GM18526 (cell line): ENCODE results near the gene INHA.

Experiments used
- POLR2A ChIP-seq: IDR thresholded peaks from 3 replicates; pipeline ENCODE4 v1.6.1; 2011; ENCODE audit not compliant: insufficient read length; ENCODE audit errors: extremely low read depth

INHA gene

DNA sequence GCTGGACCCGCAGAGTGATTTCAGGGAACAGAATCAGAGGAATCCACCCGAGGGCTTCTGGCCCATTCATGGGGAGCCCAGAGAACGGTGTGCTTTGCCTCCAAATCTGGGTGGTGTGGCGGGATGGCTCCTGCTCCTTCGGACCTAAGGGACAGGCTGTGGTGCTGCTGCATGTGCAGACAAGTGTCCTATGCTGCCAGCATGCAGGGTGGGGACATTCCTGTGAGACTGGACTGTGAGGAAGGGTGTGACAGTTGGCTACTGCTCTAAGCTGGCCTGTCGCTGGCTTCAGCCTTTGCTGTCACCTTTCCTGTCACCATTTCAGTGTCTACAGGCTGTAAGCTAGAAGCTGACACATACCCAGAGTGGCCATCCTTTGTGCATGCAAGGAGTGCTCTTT is 52.5 kb downstream of the INHA start:
- TF ChIP-seq POLR2A: no peak

- no peak for TF ChIP-seq POLR2A
These were observed 53.1 kb downstream of the INHA start for GRCh38 chr2:219625179-219625578.
